SK-N-SH (cell line): ENCODE measurements around the gene ADAMTS6. TPM values are rescaled to one million over a fixed set of nuclear protein-coding genes. Genes with fewer than 3 reads are reported as not detected.

Source experiments
- CTCF ChIA-PET: fragments of 300-600, 350-600 bp; formaldehyde crosslinking; extraction: SDS; loops from one replicate; lab custom pipeline; 2021; lab: Yijun Ruan, JAX
- POLR2A ChIA-PET: fragments of 350-600 bp; sonication (Branson Sonifier 250); formaldehyde crosslinking; extraction: SDS; loops from one replicate; lab custom pipeline; 2020; ENCODE audit warnings: antibody characterized with exemption, inconsistent platforms; lab: Yijun Ruan, JAX
- DNase-seq: peaks from one replicate; pipeline ENCODE4 v3.0.0; 2012
- H2AFZ ChIP-seq: fragments of 200-600 bp; sonication (generic); 2 replicates; pipeline ENCODE4 v1.8.1; 2016; ENCODE audit warnings: antibody characterized with exemption, mild to moderate bottlenecking, low read depth
- H3F3A ChIP-seq: fragments of 200-600 bp; sonication (generic); replicated peaks from 2 replicates; pipeline ENCODE3; 2016; ENCODE audit warnings: antibody characterized with exemption, mild to moderate bottlenecking; ENCODE audit not compliant: insufficient read depth
- H3K27ac ChIP-seq, 2 experiments: fragments of 200-500 bp in 1 of 2; fragments of 200-600 bp in 1 of 2; sonication (Bioruptor generic) in 1 of 2; sonication (generic), shearing (Covaris generic) in 1 of 2; 2 replicates each; pipeline versions ENCODE4 v1.5.1 to v1.6.1; 2014 to 2016; ENCODE audit warnings: low read depth in 2 of 2, inconsistent platforms in 1 of 2, low read length in 1 of 2, mild to moderate bottlenecking in 1 of 2, mixed read lengths in 1 of 2
- H3K27me3 ChIP-seq: fragments of 200-600 bp; sonication (generic), shearing (Covaris generic); 2 replicates; pipeline ENCODE4 v1.6.1; 2016; ENCODE audit warnings: mixed run types; ENCODE audit not compliant: insufficient read depth
- H3K36me3 ChIP-seq, 2 experiments: fragments of 200-500 bp in 1 of 2; fragments of 200-600 bp in 1 of 2; sonication (Bioruptor generic) in 1 of 2; sonication (generic) in 1 of 2; replicated peaks in 1 of 2; 2 replicates each; pipeline versions ENCODE3 to v1.5.1; 2014 to 2016; ENCODE audit warnings: low read length in 1 of 2, mild to moderate bottlenecking in 1 of 2; ENCODE audit not compliant: insufficient read depth in 2 of 2, control insufficient read depth in 1 of 2
- H3K4me1 ChIP-seq, 2 experiments: fragments of 200-500 bp in 1 of 2; fragments of 200-600 bp in 1 of 2; sonication (Bioruptor generic) in 1 of 2; sonication (generic), shearing (Covaris generic) in 1 of 2; 2 replicates each; pipeline versions ENCODE4 v1.5.1 to v1.6.1; 2014 to 2016; ENCODE audit warnings: low read depth in 1 of 2, low read length in 1 of 2, mixed run types in 1 of 2; ENCODE audit not compliant: insufficient read depth in 2 of 2, control insufficient read depth in 1 of 2
- H3K4me2 ChIP-seq: fragments of 200-600 bp; sonication (generic), shearing (Covaris generic); 2 replicates; pipeline ENCODE4 v1.6.1; 2017; ENCODE audit warnings: mixed run types
- H3K4me3 ChIP-seq, 2 experiments: fragments of 200-500 bp in 1 of 2; fragments of 200-600 bp in 1 of 2; sonication (Bioruptor generic) in 1 of 2; sonication (generic), shearing (Covaris generic) in 1 of 2; 2 replicates each; pipeline versions ENCODE4 v1.5.1 to v1.8.1; 2014 to 2016; ENCODE audit warnings: low read depth in 2 of 2, inconsistent platforms in 1 of 2, low read length in 1 of 2, mild to moderate bottlenecking in 1 of 2, mixed read lengths in 1 of 2, moderate library complexity in 1 of 2
- H3K79me2 ChIP-seq: fragments of 200-600 bp; sonication (generic); 2 replicates; pipeline ENCODE4 v1.8.1; 2017; ENCODE audit warnings: mild to moderate bottlenecking; ENCODE audit not compliant: insufficient read depth
- H3K9ac ChIP-seq: fragments of 200-600 bp; sonication (generic); 2 replicates; pipeline ENCODE4 v1.6.1; 2017; ENCODE audit warnings: mixed run types
- H3K9me2 ChIP-seq: fragments of 200-600 bp; sonication (generic); 2 replicates; pipeline ENCODE4 v1.6.1; 2017; ENCODE audit warnings: mixed run types
- H3K9me3 ChIP-seq: fragments of 200-600 bp; sonication (generic); 2 replicates; pipeline ENCODE4 v1.6.1; 2017; ENCODE audit warnings: mixed run types, mild to moderate bottlenecking, moderate library complexity
- H4K20me1 ChIP-seq: fragments of 200-600 bp; sonication (generic); 2 replicates; pipeline ENCODE4 v1.6.1; 2017; ENCODE audit warnings: mild to moderate bottlenecking, mixed run types; ENCODE audit not compliant: insufficient read depth
- EP300 ChIP-seq, 2 experiments: IDR thresholded peaks; 2 replicates each; pipeline versions ENCODE4 v1.4.0 to v1.6.1; 2012; ENCODE audit warnings: borderline replicate concordance in 1 of 2, low read depth in 1 of 2, low read length in 1 of 2
- EZH2phosphoT487 ChIP-seq: fragments of 200-600 bp; sonication (generic); IDR thresholded peaks from 2 replicates; pipeline ENCODE4 v1.6.1; 2017; ENCODE audit warnings: low read depth, mixed run types, mild to moderate bottlenecking, antibody characterized with exemption, moderate library complexity, borderline replicate concordance
- FOSL2 ChIP-seq: IDR thresholded peaks from 2 replicates; pipeline ENCODE4 v1.4.0; 2012; ENCODE audit warnings: low read depth, mild to moderate bottlenecking, moderate library complexity, borderline replicate concordance
- FOXJ3 ChIP-seq: sonication (generic); formaldehyde crosslinking; IDR thresholded peaks from 2 replicates; pipeline ENCODE4 v1.5.1; 2020; ENCODE audit warnings: mild to moderate bottlenecking, missing genetic modification reagents
- FOXM1 ChIP-seq: IDR thresholded peaks from 2 replicates; pipeline ENCODE4 v1.4.0; 2012; ENCODE audit warnings: low read depth, mild to moderate bottlenecking
- GATA2 ChIP-seq: sonication (generic); formaldehyde crosslinking; IDR thresholded peaks from 2 replicates; pipeline ENCODE4 v1.5.0; 2020; ENCODE audit warnings: mild to moderate bottlenecking, missing genetic modification reagents
- JUND ChIP-seq: IDR thresholded peaks from 2 replicates; pipeline ENCODE4 v1.4.0; 2012
- MXI1 ChIP-seq: IDR thresholded peaks from 2 replicates; pipeline ENCODE4 v1.6.1; 2012; ENCODE audit warnings: mild to moderate bottlenecking, low read depth, low read length, improper control_type of control experiment
- NRF1 ChIP-seq: IDR thresholded peaks from 2 replicates; pipeline ENCODE4 v1.6.1; 2012; ENCODE audit warnings: low read depth, mild to moderate bottlenecking, low read length
- POLR2AphosphoS5 ChIP-seq: IDR thresholded peaks from 2 replicates; pipeline ENCODE4 v1.6.1; 2012; ENCODE audit warnings: low read depth, low read length
- RFX5 ChIP-seq: IDR thresholded peaks from 2 replicates; pipeline ENCODE4 v1.6.1; 2012; ENCODE audit warnings: mild to moderate bottlenecking, improper control_type of control experiment, low read length
- SMC3 ChIP-seq: IDR thresholded peaks from 2 replicates; pipeline ENCODE4 v1.6.1; 2012; ENCODE audit warnings: low read depth, low read length, improper control_type of control experiment
- TAF1 ChIP-seq: IDR thresholded peaks from 2 replicates; pipeline ENCODE4 v1.6.1; 2012; ENCODE audit warnings: low read depth, mild to moderate bottlenecking, low read length, moderate library complexity, borderline replicate concordance
- TCF12 ChIP-seq: IDR thresholded peaks from 2 replicates; pipeline ENCODE4 v1.4.0; 2012
- TEAD4 ChIP-seq: IDR thresholded peaks from 2 replicates; pipeline ENCODE4 v1.4.0; 2012; ENCODE audit warnings: mild to moderate bottlenecking, borderline replicate concordance; ENCODE audit not compliant: insufficient read depth
- WGBS: methylation state at CpG from one replicate; pipeline ENCODE4 v1.1.6; 2017; ENCODE audit warnings: low lambda C conversion rate; 5-methylcytosine and 5-hydroxymethylcytosine counted together
- polyA plus RNA-seq, 3 experiments: library from polyadenylated mRNA; depleted of rRNA; stranded (reverse); fragments of >200 nt; gene quantifications; 2 replicates each; pipeline ENCODE4 v1.2.3, GENCODE V29; 2012
- TF ChIP-seq, protein P1 (sequence below): IDR thresholded peaks from 2 replicates; pipeline ENCODE4 v1.4.0; 2012; ENCODE audit warnings: low read depth, borderline replicate concordance
- TF ChIP-seq, protein P2 (sequence below): IDR thresholded peaks from 2 replicates; pipeline ENCODE4 v1.6.1; 2012; ENCODE audit warnings: mild to moderate bottlenecking, low read depth, low read length, moderate library complexity
- TF ChIP-seq, protein P3 (sequence below): IDR thresholded peaks from 2 replicates; pipeline ENCODE4 v1.4.0; 2012; ENCODE audit warnings: low read depth
- TF ChIP-seq, protein P4 (sequence below): IDR thresholded peaks from 2 replicates; pipeline ENCODE4 v1.4.0; 2012; ENCODE audit warnings: low read depth, borderline replicate concordance
- TF ChIP-seq, protein P5 (sequence below): IDR thresholded peaks from 2 replicates; pipeline ENCODE4; 2012

The ADAMTS6 gene
- polyA plus RNA-seq, 1 of the 3 experiments (the other 2 are of a cell fraction): 15.0 TPM

DNA sequence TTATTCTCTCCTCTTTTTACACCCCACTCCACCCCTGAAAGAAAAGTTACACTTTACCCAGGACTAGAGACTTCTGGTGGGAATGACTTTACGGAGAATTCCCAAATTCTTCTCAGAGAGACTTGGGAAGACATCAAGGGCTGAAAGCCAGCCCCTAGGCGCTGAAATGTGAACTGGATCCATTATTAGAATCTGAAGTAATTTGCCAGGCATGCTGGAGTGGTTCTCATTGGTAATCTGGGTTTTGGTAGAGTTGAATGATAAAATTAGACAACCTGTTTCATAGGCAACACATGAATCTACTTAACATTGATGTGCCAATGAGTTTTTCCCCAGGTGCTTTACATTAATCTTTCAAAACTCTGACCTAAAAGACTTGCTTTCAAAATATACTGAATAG, 324.8 kb downstream of the ADAMTS6 start:
- DNase-seq: no peak
- TF ChIP-seq, protein P1, sequence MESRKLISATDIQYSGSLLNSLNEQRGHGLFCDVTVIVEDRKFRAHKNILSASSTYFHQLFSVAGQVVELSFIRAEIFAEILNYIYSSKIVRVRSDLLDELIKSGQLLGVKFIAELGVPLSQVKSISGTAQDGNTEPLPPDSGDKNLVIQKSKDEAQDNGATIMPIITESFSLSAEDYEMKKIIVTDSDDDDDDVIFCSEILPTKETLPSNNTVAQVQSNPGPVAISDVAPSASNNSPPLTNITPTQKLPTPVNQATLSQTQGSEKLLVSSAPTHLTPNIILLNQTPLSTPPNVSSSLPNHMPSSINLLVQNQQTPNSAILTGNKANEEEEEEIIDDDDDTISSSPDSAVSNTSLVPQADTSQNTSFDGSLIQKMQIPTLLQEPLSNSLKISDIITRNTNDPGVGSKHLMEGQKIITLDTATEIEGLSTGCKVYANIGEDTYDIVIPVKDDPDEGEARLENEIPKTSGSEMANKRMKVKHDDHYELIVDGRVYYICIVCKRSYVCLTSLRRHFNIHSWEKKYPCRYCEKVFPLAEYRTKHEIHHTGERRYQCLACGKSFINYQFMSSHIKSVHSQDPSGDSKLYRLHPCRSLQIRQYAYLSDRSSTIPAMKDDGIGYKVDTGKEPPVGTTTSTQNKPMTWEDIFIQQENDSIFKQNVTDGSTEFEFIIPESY: no peak
- no peak for TF ChIP-seq TEAD4
- TF ChIP-seq NRF1: no peak
- TF ChIP-seq, protein P2, sequence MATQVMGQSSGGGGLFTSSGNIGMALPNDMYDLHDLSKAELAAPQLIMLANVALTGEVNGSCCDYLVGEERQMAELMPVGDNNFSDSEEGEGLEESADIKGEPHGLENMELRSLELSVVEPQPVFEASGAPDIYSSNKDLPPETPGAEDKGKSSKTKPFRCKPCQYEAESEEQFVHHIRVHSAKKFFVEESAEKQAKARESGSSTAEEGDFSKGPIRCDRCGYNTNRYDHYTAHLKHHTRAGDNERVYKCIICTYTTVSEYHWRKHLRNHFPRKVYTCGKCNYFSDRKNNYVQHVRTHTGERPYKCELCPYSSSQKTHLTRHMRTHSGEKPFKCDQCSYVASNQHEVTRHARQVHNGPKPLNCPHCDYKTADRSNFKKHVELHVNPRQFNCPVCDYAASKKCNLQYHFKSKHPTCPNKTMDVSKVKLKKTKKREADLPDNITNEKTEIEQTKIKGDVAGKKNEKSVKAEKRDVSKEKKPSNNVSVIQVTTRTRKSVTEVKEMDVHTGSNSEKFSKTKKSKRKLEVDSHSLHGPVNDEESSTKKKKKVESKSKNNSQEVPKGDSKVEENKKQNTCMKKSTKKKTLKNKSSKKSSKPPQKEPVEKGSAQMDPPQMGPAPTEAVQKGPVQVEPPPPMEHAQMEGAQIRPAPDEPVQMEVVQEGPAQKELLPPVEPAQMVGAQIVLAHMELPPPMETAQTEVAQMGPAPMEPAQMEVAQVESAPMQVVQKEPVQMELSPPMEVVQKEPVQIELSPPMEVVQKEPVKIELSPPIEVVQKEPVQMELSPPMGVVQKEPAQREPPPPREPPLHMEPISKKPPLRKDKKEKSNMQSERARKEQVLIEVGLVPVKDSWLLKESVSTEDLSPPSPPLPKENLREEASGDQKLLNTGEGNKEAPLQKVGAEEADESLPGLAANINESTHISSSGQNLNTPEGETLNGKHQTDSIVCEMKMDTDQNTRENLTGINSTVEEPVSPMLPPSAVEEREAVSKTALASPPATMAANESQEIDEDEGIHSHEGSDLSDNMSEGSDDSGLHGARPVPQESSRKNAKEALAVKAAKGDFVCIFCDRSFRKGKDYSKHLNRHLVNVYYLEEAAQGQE: no peak
- no peak for TF ChIP-seq EP300 (IDR thresholded peaks at IDR 0.05; ENCODE audit: borderline replicate concordance in 1 of 2, low read depth in 1 of 2, low read length in 1 of 2)
- TF ChIP-seq, protein P3, sequence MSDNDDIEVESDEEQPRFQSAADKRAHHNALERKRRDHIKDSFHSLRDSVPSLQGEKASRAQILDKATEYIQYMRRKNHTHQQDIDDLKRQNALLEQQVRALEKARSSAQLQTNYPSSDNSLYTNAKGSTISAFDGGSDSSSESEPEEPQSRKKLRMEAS: no peak
- TF ChIP-seq TCF12: no peak
- no peak for TF ChIP-seq FOXM1
- TF ChIP-seq, protein P4, sequence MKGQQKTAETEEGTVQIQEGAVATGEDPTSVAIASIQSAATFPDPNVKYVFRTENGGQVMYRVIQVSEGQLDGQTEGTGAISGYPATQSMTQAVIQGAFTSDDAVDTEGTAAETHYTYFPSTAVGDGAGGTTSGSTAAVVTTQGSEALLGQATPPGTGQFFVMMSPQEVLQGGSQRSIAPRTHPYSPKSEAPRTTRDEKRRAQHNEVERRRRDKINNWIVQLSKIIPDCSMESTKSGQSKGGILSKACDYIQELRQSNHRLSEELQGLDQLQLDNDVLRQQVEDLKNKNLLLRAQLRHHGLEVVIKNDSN: no peak
- no peak for TF ChIP-seq JUND
- TF ChIP-seq GATA2 (CRISPR knock-in tag): no peak
- no peak for TF ChIP-seq EZH2phosphoT487
- TF ChIP-seq TAF1: no peak
- no peak for TF ChIP-seq FOXJ3 (CRISPR knock-in tag)
- TF ChIP-seq RFX5: no peak
- no peak for TF ChIP-seq MXI1
- no peak for TF ChIP-seq SMC3
- TF ChIP-seq, protein P5, sequence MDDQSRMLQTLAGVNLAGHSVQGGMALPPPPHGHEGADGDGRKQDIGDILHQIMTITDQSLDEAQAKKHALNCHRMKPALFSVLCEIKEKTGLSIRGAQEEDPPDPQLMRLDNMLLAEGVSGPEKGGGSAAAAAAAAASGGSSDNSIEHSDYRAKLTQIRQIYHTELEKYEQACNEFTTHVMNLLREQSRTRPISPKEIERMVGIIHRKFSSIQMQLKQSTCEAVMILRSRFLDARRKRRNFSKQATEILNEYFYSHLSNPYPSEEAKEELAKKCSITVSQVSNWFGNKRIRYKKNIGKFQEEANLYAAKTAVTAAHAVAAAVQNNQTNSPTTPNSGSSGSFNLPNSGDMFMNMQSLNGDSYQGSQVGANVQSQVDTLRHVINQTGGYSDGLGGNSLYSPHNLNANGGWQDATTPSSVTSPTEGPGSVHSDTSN: no peak
- no peak for TF ChIP-seq POLR2AphosphoS5
- no peak for TF ChIP-seq FOSL2
- Histone ChIP-seq H4K20me1 (no peaks in the 10 kb centered on the region), H3K4me2 (no peak overlapping the region), H3K4me3 (no peak overlapping the region), H3K9me2 (0 out of 2 replicates have a peak, but pooled peaks cover 2% of the 10 kb centered on the region), H3K9ac (no peak overlapping the region), H3K27me3 (no peaks in the 10 kb centered on the region), H3K9me3 (no peaks in the 10 kb centered on the region), H3K79me2 (peaks cover 5% of the 10 kb centered on the region; the same call in 1 of the 2 replicates), H3K4me1 (peaks cover 0 to 21% of the 10 kb centered on the region in 2 experiments; a peak in 2 of 4 replicates), H3K27ac (no peak overlapping the region), H3F3A (peaks cover 40% of the 10 kb centered on the region), H3K36me3 (peaks cover 0 to 35% of the 10 kb centered on the region in 2 experiments), H2AFZ (no peak overlapping the region)
- WGBS: 86% methylated on average over 2 of the region's 2 CpGs
- POLR2A ChIA-PET: no interaction called here
- CTCF ChIA-PET: interaction anchor here (0.6 kb wide), 1 partner anchor 192 kb away, joined by 3 read pairs; no protein-coding TSS in a partner anchor
